Ovary (tissue), 3 donors: Measurements from ENCODE around the gene CCDC106.

ENCODE experiments used
- EP300 ChIP-seq: sonication (generic); formaldehyde crosslinking; IDR thresholded peaks from one replicate; pipeline ENCODE4 v1.6.1; 2017; ENCODE audit warnings: antibody characterized with exemption
- TF ChIP-seq, protein P1 (sequence below), 3 donors: fragments of 450-650 bp in 2 of 3; fragments of 200-600 bp in 1 of 3; IDR thresholded peaks; one replicate each; pipeline versions ENCODE4 v1.5.1 to v1.8.0; 2016 to 2022; ENCODE audit warnings: antibody characterized with exemption in 3 of 3, mild to moderate bottlenecking in 1 of 3
- donor health status: DM: no; HTN: no; CAD: no.

DNA sequence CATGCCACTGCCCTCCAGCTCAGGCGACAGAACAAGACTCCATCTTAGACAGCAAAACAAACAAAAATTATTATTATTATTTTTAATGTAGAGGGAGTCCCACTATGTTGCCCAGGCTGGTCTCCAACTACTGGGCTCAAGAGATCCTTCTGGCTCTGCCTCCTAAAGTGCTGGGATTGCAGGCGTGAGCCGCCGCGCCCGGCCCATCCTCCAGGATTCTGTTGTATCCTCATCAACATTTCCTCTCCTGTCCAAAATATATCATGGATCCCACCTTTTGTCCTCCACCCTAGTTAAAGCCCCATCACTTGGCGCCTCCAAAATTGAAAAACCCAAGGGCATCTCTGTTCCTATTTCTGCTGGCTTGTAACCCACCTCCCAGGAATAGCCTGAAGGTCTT lies 24.9 kb upstream of the CCDC106 start:
- TF ChIP-seq, protein P1, sequence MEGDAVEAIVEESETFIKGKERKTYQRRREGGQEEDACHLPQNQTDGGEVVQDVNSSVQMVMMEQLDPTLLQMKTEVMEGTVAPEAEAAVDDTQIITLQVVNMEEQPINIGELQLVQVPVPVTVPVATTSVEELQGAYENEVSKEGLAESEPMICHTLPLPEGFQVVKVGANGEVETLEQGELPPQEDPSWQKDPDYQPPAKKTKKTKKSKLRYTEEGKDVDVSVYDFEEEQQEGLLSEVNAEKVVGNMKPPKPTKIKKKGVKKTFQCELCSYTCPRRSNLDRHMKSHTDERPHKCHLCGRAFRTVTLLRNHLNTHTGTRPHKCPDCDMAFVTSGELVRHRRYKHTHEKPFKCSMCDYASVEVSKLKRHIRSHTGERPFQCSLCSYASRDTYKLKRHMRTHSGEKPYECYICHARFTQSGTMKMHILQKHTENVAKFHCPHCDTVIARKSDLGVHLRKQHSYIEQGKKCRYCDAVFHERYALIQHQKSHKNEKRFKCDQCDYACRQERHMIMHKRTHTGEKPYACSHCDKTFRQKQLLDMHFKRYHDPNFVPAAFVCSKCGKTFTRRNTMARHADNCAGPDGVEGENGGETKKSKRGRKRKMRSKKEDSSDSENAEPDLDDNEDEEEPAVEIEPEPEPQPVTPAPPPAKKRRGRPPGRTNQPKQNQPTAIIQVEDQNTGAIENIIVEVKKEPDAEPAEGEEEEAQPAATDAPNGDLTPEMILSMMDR (IDR thresholded peaks at IDR 0.05), result no peak
- TF ChIP-seq EP300, result no peak
